Muscle of back (tissue), 11 donors: Measurements from ENCODE around the gene FAM110C. TPM values are rescaled to one million over a fixed set of nuclear protein-coding genes. Genes with fewer than 3 reads are reported as not detected.
"Not testable (repeated sequence)": the region's sequence is repeated elsewhere in the genome, so short reads cannot be mapped to it uniquely, and the experiment has no call there.

Source experiments
- DNase-seq, 3 donors: peaks; one replicate each; pipeline versions ENCODE4 v3.0.0 to v3.0.0-alpha.2; 2013
- polyA plus RNA-seq, 10 donors: library from polyadenylated mRNA; unstranded; fragments of 120-200 nt; gene quantifications; one replicate each; pipeline ENCODE4 v1.2.1, GENCODE V29; 2013; ENCODE audit not compliant: insufficient read length in 10 of 10

The FAM110C gene
- polyA plus RNA-seq, 10 donors, result 0.27 to 3.2 (median 1.9) TPM

DNA sequence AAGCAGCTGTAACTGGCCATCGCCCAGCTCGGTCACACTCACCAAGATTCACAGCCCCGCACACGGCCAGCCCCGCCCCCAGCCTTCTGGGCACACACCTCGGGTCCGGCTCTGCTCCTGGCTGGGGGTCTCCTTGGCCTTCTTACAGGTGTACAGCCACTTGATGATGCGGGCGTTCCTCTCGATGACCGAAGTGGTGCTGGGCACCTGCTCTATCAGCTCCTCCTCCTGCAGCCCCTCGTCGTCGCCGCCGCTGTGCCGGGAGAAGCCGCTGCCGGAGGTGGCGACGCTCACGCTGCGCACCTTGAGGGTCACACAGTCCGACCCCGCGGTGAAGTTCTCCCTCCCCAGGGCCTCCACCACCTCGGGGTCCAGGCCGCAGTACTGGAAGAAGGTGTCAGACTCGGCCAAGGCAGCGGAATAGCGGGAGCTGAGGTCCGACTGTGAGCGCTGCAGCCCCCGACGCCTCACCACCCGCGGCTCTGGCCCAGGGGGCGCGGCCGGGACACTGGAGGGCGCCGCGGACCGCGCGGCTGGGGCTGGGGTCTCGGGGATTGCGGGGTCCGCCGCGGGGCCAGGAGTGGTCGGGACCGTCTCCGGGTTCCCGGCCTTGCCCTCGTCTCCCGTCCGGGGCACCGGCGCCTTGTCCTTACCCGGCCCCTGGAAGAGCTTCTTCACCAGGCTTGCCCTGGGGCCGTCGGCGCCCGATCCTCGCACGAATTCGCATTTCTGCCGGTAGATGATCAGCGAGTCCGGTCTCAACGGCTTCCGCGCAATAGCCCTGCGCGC, 769 bp downstream of the FAM110C start:
- DNase-seq, result peak in 1 of 3 donors; percentile 37

DNA sequence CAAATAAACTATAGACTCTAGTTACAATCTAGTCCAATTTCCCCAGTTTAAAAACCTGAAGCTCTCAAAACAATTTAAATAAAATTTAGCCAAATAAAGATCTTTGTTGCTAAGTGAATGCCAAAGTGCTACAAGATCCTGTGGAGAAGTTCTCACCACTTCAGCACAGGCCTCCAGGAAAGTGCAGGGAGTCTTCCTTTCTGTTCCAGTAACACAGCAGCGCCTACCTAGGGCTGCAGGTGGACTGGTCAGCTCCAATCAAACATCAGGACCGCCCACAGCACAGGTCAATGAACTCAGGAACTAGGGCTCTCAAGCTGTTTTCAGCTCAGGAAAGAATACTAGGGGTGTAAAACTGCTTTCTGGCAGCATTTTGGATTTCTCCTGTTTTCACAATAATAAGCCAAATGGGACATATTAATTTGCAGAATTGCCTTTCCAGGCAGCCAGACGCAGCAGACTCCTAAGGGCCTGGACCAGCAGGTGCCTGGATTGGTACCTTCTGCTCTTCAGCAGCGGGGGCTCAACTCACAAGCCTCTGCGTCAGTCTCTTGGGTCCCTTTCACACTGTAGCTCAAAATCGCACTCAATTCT, 1.5 kb downstream of the FAM110C start:
- peak in 1 of 3 donors; percentile 53 for DNase-seq

DNA sequence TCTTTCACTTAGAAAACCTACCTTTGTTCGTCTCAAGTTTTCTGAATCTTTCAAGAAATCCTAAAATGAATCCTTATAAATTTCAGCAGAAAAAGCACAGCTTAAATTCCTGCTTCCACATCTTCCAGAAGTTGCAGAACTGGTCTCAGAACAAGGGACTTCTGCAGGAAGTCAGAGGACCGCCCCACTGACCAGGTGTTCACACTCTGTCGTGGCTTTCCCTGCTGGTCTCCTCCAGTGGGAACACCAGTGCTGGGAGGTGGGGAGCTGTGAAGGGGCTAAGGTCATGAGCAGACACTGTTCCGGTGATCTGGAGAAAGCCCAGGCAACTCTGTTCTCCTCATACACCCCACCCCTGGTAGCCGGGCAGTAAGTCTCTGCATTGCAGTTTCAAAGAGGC, 3.5 kb downstream of the FAM110C start:
- DNase-seq, result no peak

GRCh38 chr2:40465-40864, 5.8 kb downstream of the FAM110C start:
- no peak for DNase-seq

DNA sequence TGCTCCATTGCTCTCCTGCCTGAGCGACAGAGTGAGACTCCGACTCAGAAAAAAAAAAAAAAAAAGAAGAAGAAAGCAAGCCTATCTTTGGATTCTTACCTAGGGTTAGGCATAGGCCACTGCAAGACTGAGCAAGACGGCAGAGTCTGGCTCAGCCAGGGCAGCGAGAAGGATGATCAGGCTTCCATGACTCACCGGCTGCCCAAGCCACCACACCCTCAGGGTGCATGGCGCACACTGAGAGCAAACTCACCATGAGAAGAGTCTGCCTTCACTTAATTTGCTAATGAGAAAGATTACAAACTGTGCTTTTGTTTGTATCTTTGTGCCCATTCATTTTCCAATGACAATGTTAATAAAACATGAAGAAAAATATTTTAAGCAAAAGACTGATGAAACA, 8.2 kb downstream of the FAM110C start:
- DNase-seq, result no peak

- DNase-seq, result no peak
These were observed 10.0 kb downstream of the FAM110C start for GRCh38 chr2:36318-36717.

GRCh38 chr2:35852-36251, 10.5 kb downstream of the FAM110C start:
- no peak for DNase-seq

- no peak for DNase-seq
These were observed 12.7 kb downstream of the FAM110C start for GRCh38 chr2:33620-34019.

GRCh38 chr2:32068-32467, 14.2 kb downstream of the FAM110C start:
- no peak for DNase-seq

DNA sequence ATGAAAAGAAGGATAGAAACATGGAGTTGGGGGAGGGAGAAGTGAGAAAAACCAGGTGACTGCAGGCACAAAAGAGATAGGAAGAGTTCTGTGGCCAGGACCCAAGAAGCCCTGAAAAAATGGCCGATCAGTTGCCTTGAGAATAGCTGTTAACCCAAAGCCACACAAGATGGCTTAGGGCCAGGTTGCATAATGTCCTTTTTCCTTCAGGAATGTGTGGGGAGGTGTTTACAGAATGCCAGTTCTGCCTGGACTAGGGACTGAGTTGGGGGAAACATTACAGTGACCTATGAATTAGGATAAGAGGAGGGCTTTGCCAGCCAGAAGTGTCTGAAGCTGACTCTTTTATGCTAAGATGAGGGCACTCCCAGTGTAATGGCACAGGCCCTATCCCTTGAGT, 17.1 kb downstream of the FAM110C start:
- no peak for DNase-seq

GRCh38 chr2:28406-28975, 17.8 kb downstream of the FAM110C start:
- no peak for DNase-seq

DNA sequence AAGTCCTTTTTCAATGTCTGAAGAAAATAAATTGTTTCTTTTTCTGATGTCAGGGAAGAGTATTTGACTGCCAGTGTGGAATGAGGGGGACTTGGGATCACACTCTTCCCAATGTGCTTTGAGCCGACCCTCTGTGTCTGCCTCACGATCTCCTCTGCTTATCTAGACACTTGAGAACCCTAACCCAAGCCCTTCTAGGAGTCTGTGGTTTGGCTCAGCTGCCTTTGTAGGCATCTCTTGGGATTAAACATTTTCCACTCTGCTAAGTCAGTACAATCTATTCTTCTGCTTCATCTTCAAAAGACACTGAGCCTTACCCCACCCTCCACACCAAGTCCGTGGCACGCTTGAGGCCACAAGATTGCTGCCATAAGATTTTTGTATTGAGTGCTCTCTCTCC, 19.4 kb downstream of the FAM110C start:
- peak in 1 of 3 donors; percentile 26 for DNase-seq

GRCh38 chr2:25543-25942, 20.8 kb downstream of the FAM110C start:
- DNase-seq, result peak in 1 of 3 donors; percentile 45

DNA sequence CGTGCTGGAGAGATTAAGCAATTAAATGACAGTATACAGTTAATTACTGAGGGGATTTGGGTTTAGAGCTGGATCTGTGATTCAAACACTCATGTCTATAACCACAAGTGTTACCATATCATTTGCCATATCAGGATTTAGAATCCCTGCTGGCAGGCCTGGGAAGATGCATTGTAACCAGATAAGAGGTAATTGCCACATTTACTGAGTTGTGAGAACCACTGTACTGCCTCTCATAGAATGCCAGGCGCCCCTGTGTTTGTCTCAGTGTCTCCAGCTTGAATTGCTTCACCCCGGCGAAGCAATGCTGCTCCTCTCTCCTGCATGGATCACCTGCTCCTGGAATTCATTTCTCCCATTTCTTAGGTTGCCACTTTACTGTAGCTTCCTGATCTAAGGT, 21.7 kb downstream of the FAM110C start:
- DNase-seq, result not testable (repeated sequence)

- no peak for DNase-seq
These were observed 22.2 kb downstream of the FAM110C start for GRCh38 chr2:24107-24506.

GRCh38 chr2:23283-23682, 23.0 kb downstream of the FAM110C start:
- no peak for DNase-seq

GRCh38 chr2:22244-22643, 24.1 kb downstream of the FAM110C start:
- not testable (repeated sequence) for DNase-seq

GRCh38 chr2:20259-20658, 26.0 kb downstream of the FAM110C start:
- DNase-seq, result not testable (repeated sequence)

DNA sequence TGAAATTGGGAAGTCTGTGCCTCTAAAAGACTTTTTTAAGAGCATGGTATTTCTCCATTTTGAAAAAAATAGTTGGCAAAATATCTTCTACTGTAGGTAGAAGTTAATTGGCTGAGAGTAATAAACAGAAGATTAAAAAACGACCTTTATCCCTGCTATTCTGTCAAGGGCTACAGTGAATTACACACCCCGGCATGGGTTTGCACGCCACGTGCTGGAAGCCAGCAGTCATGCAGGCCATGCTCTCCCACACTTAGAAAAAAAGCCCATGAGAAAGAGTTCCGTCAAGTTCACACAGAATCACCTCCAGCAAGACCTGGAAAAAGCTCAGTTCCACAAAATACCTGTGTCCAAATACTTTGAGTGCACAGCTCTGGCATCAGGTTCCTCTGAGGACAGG, 26.8 kb downstream of the FAM110C start:
- no peak for DNase-seq

GRCh38 chr2:18402-19271, 27.7 kb downstream of the FAM110C start:
- no peak for DNase-seq

- DNase-seq, result not testable (repeated sequence)
These were observed 30.4 kb downstream of the FAM110C start for GRCh38 chr2:15916-16315.

- peak in 1 of 3 donors; percentile 55 for DNase-seq
These were observed 34.9 kb downstream of the FAM110C start for GRCh38 chr2:11248-11941.
